Panc1 (cell line): ENCODE results near the gene TSPO2. TPM values are rescaled to one million over a fixed set of nuclear protein-coding genes. Genes with fewer than 3 reads are reported as not detected.

Experiments
- ATAC-seq: fragments of 200-7000 bp; cut with Tn5 transposase; 2 replicates; pipeline ENCODE4 v1.9.1; 2020; ENCODE audit warnings: mild to moderate bottlenecking, moderate library complexity
- BruUV-seq: library from RNA; stranded (reverse); fragments of 400-500 nt; replicated peaks from 2 replicates; lab custom pipeline; 2021; lab: Mats Ljungman, UMichigan
- CTCF ChIA-PET: fragments of 300-600 bp; sonication (Branson Sonifier 250); formaldehyde crosslinking; loops from one replicate; lab custom pipeline; 2022; ENCODE audit warnings: antibody characterized with exemption; lab: Charles Lee
- POLR2A ChIA-PET: fragments of 300-600 bp; sonication (Branson Sonifier 250); formaldehyde crosslinking; loops from one replicate; lab custom pipeline; 2022; ENCODE audit warnings: antibody characterized with exemption; lab: Charles Lee
- DNase-seq: peaks from one replicate; pipeline ENCODE4 v3.0.0-alpha.2; 2010; ENCODE audit warnings: low read depth, low spot score
- H3K27ac ChIP-seq: 2 replicates; pipeline ENCODE4 v1.5.1; 2011; ENCODE audit warnings: mild to moderate bottlenecking, low read length, inconsistent platforms
- H3K27me3 ChIP-seq: fragments of 200-500 bp; sonication (Bioruptor generic); 2 replicates; pipeline ENCODE4 v1.6.0; 2014; ENCODE audit warnings: low read length, inconsistent platforms; ENCODE audit not compliant: control insufficient read depth, insufficient read depth
- H3K36me3 ChIP-seq: fragments of 200-500 bp; sonication (Bioruptor generic); 2 replicates; pipeline ENCODE4 v1.5.1; 2014; ENCODE audit warnings: inconsistent platforms, mild to moderate bottlenecking, low read length, moderate library complexity; ENCODE audit not compliant: control insufficient read depth, insufficient read depth
- H3K4me1 ChIP-seq: 2 replicates; pipeline ENCODE4 v1.5.1; 2011; ENCODE audit warnings: inconsistent platforms, mild to moderate bottlenecking, low read length, moderate library complexity; ENCODE audit not compliant: control insufficient read depth, insufficient read depth
- H3K4me3 ChIP-seq, 2 experiments: 2 replicates each; pipeline ENCODE4 v1.5.1; 2011 to 2012; ENCODE audit warnings: low read depth in 2 of 2, low read length in 2 of 2, mild to moderate bottlenecking in 2 of 2, inconsistent platforms in 1 of 2, moderate library complexity in 1 of 2
- H3K9me3 ChIP-seq: fragments of 200-500 bp; sonication (Bioruptor generic); 2 replicates; pipeline ENCODE4 v1.5.1; 2014; ENCODE audit warnings: low read depth, mild to moderate bottlenecking, inconsistent platforms, low read length, moderate library complexity; ENCODE audit not compliant: control insufficient read depth, insufficient read depth
- POLR2AphosphoS5 ChIP-seq: IDR thresholded peaks from 2 replicates; pipeline ENCODE4 v1.6.1; 2012; ENCODE audit warnings: mild to moderate bottlenecking, low read depth, low read length, moderate library complexity
- SIN3A ChIP-seq: IDR thresholded peaks from 2 replicates; pipeline ENCODE4 v1.6.1; 2012; ENCODE audit warnings: low read depth, mild to moderate bottlenecking, low read length, moderate library complexity, borderline replicate concordance; ENCODE audit not compliant: insufficient read depth
- TCF7L2 ChIP-seq: IDR thresholded peaks from 2 replicates; pipeline ENCODE4 v1.6.1; 2011; ENCODE audit warnings: mild to moderate bottlenecking, low read depth, low read length, inconsistent platforms
- in situ Hi-C: cut with HindIII; loops from 2 replicates; pipeline ENCODE4 v1.10.0; 2016; ENCODE audit warnings: low sequenced_read_pairs, low pct_unique_long_range_greater_than_20kb
- intact Hi-C: fragments of 100-400 bp; cut with micrococcal nuclease; formaldehyde crosslinking; loops from one replicate; pipeline ENCODE4 v1.10.0; 2022; ENCODE audit not compliant: unreplicated experiment
- total RNA-seq: library from RNA; stranded (reverse); gene quantifications from one replicate; pipeline ENCODE4 v1.2.1, GENCODE V29; 2021; ENCODE audit not compliant: unreplicated experiment
- TF ChIP-seq, protein P1 (sequence below): fragments of 450-650 bp; IDR thresholded peaks from 2 replicates; pipeline ENCODE4 v1.5.1; 2017; ENCODE audit warnings: mild to moderate bottlenecking
- TF ChIP-seq, protein P2 (sequence below), 2 experiments: IDR thresholded peaks; 2 replicates each; pipeline ENCODE4 v1.6.1; 2011 to 2012; ENCODE audit warnings: low read depth in 2 of 2, control low read depth in 1 of 2, low read length in 1 of 2, mild to moderate bottlenecking in 1 of 2, moderate library complexity in 1 of 2; ENCODE audit not compliant: insufficient read depth in 1 of 2

TSPO2 gene
- total RNA-seq, 1 experiment from 2014 or later: not detected

DNA sequence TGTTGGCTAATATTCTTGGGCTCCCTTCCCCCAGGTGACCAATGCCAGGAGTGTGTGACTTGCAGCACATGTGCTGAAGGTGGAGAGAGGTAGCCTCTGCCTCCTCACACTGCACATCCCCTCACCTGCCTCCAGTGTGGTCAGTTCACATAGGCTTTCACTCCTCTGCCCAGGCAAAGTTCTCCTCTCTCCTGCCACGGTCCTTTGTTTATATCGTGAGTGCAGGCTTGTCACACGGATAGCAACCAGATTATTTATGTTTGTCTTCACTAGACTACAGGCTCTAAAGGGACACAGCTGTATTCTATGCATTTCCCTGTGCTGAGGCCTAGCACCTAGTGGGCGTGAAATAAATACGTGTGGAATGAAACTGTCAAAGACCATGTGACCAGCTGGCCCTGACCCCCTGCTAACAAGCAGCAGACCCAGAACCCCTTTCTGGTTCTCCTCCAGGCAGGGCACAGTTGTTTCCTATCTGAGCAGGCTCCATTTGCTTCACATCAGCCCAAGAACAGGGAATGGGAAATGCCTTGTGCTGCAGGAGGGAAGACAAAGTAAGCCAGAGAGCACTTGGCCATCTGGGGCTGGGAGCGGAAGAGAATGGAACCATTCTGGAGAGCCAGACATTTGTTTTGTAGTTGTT lies 45.6 kb upstream of the TSPO2 start:
- POLR2A ChIA-PET: no interaction called here
- BruUV-seq: TSS peak; percentile 76
- ATAC-seq (peak; percentile 66), DNase-seq (no peak)
- in situ Hi-C loops: no loop called here
- TF ChIP-seq SIN3A (no peak), POLR2AphosphoS5 (no peak), TCF7L2 (no peak)
- TF ChIP-seq, protein P1, sequence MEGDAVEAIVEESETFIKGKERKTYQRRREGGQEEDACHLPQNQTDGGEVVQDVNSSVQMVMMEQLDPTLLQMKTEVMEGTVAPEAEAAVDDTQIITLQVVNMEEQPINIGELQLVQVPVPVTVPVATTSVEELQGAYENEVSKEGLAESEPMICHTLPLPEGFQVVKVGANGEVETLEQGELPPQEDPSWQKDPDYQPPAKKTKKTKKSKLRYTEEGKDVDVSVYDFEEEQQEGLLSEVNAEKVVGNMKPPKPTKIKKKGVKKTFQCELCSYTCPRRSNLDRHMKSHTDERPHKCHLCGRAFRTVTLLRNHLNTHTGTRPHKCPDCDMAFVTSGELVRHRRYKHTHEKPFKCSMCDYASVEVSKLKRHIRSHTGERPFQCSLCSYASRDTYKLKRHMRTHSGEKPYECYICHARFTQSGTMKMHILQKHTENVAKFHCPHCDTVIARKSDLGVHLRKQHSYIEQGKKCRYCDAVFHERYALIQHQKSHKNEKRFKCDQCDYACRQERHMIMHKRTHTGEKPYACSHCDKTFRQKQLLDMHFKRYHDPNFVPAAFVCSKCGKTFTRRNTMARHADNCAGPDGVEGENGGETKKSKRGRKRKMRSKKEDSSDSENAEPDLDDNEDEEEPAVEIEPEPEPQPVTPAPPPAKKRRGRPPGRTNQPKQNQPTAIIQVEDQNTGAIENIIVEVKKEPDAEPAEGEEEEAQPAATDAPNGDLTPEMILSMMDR: no peak
- TF ChIP-seq, protein P2, sequence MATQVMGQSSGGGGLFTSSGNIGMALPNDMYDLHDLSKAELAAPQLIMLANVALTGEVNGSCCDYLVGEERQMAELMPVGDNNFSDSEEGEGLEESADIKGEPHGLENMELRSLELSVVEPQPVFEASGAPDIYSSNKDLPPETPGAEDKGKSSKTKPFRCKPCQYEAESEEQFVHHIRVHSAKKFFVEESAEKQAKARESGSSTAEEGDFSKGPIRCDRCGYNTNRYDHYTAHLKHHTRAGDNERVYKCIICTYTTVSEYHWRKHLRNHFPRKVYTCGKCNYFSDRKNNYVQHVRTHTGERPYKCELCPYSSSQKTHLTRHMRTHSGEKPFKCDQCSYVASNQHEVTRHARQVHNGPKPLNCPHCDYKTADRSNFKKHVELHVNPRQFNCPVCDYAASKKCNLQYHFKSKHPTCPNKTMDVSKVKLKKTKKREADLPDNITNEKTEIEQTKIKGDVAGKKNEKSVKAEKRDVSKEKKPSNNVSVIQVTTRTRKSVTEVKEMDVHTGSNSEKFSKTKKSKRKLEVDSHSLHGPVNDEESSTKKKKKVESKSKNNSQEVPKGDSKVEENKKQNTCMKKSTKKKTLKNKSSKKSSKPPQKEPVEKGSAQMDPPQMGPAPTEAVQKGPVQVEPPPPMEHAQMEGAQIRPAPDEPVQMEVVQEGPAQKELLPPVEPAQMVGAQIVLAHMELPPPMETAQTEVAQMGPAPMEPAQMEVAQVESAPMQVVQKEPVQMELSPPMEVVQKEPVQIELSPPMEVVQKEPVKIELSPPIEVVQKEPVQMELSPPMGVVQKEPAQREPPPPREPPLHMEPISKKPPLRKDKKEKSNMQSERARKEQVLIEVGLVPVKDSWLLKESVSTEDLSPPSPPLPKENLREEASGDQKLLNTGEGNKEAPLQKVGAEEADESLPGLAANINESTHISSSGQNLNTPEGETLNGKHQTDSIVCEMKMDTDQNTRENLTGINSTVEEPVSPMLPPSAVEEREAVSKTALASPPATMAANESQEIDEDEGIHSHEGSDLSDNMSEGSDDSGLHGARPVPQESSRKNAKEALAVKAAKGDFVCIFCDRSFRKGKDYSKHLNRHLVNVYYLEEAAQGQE (IDR thresholded peaks at IDR 0.05; ENCODE audit: insufficient read depth in 1 of 2, low read depth in 2 of 2, low read length in 1 of 2): no peak
- Histone ChIP-seq H3K9me3 (no peaks in the 10 kb centered on the region), H3K27ac (peak overlapping the region; percentile 98), H3K4me3 (peak overlapping the region in 1 of 2 experiments; percentile 4; a peak in 1 of 4 replicates), H3K27me3 (no peaks in the 10 kb centered on the region), H3K36me3 (no peaks in the 10 kb centered on the region), H3K4me1 (peaks cover 40% of the 10 kb centered on the region)
- CTCF ChIA-PET: interaction anchor here (0.8 to 2.0 kb wide), 2 partner anchors 23 to 85 kb away, joined by 3 to 8 read pairs; no protein-coding TSS in a partner anchor
- intact Hi-C loops: no loop called here

DNA sequence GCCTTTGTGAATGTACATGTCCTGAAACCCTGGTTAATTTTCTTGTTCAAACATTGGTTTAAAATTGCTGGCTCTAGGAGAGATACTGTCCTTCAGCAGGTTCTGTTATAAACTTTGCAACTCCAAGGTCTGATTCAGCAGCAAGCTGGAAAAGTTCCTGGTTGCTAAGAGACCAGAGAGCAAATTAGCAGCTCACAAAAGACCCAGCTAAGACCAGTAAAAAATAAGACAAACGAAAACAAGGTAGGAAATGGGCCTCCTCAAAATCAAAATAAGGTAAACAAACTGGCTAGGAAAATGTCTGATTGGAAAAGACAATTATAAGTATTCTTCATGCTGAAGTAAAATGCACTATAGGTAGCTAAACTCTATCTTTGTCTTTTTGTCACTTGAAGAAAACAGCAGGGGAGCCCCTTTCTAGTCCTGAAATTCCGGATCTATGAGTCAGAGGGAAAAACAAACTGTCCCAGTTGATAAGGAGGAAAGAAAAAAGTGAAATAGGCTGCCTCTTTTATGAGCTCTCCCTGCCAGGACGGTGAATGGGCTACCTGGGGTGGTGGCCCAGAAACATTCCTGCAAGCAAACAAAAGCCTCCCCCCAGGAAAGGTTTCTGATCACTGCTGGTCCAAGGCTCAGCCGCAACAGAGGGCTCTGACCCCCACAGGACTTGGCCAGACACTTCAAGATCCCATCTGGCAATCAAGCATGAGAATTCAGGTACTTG lies 44.9 kb upstream of the TSPO2 start:
- H3K36me3 ChIP-seq: no peaks in the 10 kb centered on the region
- peaks cover 40% of the 10 kb centered on the region for H3K4me1 ChIP-seq
- intact Hi-C loops (no loop called here), in situ Hi-C loops (no loop called here)
- BruUV-seq: no TSS peak
- peak; percentile 87 for TF ChIP-seq POLR2AphosphoS5
- TF ChIP-seq, protein P2 (IDR thresholded peaks at IDR 0.05; ENCODE audit: insufficient read depth in 1 of 2, low read depth in 2 of 2, low read length in 1 of 2): 0 out of 4 replicates have a peak, but pooled peaks of 1 of the 2 experiments have one; percentile 39
- TF ChIP-seq SIN3A: 0 out of 2 replicates have a peak, but pooled peaks have one; percentile 31
- TF ChIP-seq TCF7L2: peak; percentile 99
- TF ChIP-seq, protein P1: no peak
- no peaks in the 10 kb centered on the region for H3K27me3 ChIP-seq
- peak overlapping the region in 1 of 2 experiments; percentile 7; a peak in 1 of 4 replicates for H3K4me3 ChIP-seq
- H3K9me3 ChIP-seq: no peaks in the 10 kb centered on the region
- ATAC-seq (peak; percentile 92), DNase-seq (no peak)
- H3K27ac ChIP-seq: peak overlapping the region; percentile 98
- ChIA-PET CTCF (interaction anchor here (0.6 to 2.0 kb wide), 5 partner anchors 22 to 426 kb away, joined by 3 to 10 read pairs (median 6); no protein-coding TSS in a partner anchor), POLR2A (interaction anchor here (0.6 to 1.1 kb wide), 3 partner anchors 11 to 787 kb away, joined by 3 to 19 read pairs (median 10); no protein-coding TSS in a partner anchor)
